SK-N-SH (cell line): Measurements from ENCODE around the gene ARHGAP26.

ENCODE experiments used
- EP300 ChIP-seq, 2 experiments: IDR thresholded peaks; 2 replicates each; pipeline versions ENCODE4 v1.4.0 to v1.6.1; 2012; ENCODE audit warnings: borderline replicate concordance in 1 of 2, low read depth in 1 of 2, low read length in 1 of 2
- GABPA ChIP-seq: IDR thresholded peaks from 2 replicates; pipeline ENCODE4 v1.4.0; 2012; ENCODE audit warnings: low read depth, mild to moderate bottlenecking
- MAX ChIP-seq: IDR thresholded peaks from 2 replicates; pipeline ENCODE4 v1.4.0; 2012; ENCODE audit warnings: low read depth
- MEF2A ChIP-seq: IDR thresholded peaks from 2 replicates; pipeline ENCODE4 v1.4.0; 2012; ENCODE audit warnings: low read depth, borderline replicate concordance
- REST ChIP-seq: IDR thresholded peaks from 2 replicates; pipeline ENCODE4 v1.6.1; 2012; ENCODE audit warnings: mild to moderate bottlenecking, low read depth, low read length, moderate library complexity
- SMC3 ChIP-seq: IDR thresholded peaks from 2 replicates; pipeline ENCODE4 v1.6.1; 2012; ENCODE audit warnings: low read depth, low read length, improper control_type of control experiment
- TCF12 ChIP-seq: IDR thresholded peaks from 2 replicates; pipeline ENCODE4 v1.4.0; 2012
- TEAD4 ChIP-seq: IDR thresholded peaks from 2 replicates; pipeline ENCODE4 v1.4.0; 2012; ENCODE audit warnings: mild to moderate bottlenecking, borderline replicate concordance; ENCODE audit not compliant: insufficient read depth
- TF ChIP-seq, protein P1 (sequence below): fragments of 200-600 bp; sonication (generic); IDR thresholded peaks from 2 replicates; pipeline ENCODE4 v1.6.1; 2017; ENCODE audit warnings: antibody characterized with exemption, mild to moderate bottlenecking, moderate library complexity

DNA sequence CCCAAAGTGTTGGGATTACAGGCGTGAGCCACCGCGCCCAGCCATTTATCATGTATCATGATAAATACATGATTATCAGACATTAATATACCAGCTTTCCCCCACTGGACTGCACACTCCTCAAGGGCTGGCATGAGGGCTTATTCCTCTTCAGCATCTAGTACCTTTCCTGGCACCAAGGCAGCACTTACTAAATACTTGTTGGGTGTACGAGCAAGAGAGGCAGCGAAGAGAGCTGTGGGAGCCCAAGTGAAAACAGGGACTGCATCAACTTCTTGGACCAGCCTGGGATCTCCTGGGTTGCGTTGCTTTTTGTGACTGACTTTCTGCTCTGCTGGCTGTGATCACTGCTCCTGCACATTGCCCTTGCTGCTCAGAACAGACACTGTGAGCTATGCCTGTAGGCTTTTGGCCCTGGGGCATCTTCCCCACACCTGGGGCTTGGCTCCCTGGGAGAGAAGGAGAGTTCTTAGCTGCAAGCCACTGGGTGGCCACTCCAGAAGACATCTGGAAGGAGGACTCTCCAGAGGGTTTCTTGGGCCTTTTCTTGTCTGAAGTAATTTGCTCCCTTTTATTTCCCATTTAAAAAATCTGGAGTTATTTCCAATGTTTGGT is 409.1 kb downstream of the ARHGAP26 start:
- TF ChIP-seq MEF2A (no peak), SMC3 (no peak), GABPA (no peak), REST (no peak), MAX (no peak), EP300 (IDR thresholded peaks at IDR 0.05; ENCODE audit: borderline replicate concordance in 1 of 2, low read depth in 1 of 2, low read length in 1 of 2) (no peak), TCF12 (no peak), TEAD4 (no peak)
- TF ChIP-seq, protein P1, sequence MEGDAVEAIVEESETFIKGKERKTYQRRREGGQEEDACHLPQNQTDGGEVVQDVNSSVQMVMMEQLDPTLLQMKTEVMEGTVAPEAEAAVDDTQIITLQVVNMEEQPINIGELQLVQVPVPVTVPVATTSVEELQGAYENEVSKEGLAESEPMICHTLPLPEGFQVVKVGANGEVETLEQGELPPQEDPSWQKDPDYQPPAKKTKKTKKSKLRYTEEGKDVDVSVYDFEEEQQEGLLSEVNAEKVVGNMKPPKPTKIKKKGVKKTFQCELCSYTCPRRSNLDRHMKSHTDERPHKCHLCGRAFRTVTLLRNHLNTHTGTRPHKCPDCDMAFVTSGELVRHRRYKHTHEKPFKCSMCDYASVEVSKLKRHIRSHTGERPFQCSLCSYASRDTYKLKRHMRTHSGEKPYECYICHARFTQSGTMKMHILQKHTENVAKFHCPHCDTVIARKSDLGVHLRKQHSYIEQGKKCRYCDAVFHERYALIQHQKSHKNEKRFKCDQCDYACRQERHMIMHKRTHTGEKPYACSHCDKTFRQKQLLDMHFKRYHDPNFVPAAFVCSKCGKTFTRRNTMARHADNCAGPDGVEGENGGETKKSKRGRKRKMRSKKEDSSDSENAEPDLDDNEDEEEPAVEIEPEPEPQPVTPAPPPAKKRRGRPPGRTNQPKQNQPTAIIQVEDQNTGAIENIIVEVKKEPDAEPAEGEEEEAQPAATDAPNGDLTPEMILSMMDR, result no peak
